ENCODE data around the gene LRRK1.

Gene LRRK1

DNA sequence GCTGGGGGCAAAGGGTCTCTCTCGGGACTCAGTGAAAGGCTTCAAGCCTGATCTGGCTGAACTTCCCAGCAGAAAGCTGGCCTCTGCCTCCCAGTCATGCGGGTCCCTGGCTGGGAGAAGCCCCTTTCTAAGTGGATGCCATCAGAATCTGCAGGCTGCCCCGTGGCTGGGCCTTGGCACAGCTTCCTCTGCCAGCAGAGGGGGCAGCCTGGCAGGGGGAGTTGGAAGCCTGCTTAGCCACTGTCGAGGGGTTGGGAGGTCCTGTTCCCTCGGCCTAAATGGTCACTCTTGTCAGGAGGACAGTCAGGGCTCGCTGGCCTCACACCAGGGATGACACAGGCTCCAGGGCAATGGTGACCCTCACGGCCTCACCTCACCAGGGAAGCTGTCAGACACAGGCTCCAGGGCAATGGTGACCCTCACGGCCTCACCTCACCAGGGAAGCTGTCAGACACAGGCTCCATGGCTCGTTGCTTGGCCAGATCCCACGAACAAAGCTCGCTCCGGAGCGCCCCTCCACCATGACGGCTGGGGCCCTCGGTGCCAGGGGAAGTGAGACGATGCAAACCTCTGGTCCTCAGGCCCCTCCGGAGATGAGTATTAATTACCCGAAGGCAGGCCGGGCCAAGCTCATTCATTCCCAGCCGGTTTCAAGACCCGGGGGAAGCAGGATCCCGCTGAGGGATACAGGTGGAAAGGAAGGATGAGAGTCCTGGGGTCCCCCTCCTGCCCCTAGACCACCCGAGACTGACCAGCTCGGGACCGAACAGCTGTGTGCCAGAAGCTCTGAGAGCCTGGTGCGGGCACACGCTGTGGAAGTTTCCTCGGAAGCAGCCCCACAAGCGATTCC is 181.7 kb downstream of the LRRK1 start:
- no peak overlapping the region for H3K4me3 ChIP-seq (replicated peaks in 1 of 2; ENCODE audit: low read depth in 2 of 2, low read length in 2 of 2)
- TF ChIP-seq, protein P1, sequence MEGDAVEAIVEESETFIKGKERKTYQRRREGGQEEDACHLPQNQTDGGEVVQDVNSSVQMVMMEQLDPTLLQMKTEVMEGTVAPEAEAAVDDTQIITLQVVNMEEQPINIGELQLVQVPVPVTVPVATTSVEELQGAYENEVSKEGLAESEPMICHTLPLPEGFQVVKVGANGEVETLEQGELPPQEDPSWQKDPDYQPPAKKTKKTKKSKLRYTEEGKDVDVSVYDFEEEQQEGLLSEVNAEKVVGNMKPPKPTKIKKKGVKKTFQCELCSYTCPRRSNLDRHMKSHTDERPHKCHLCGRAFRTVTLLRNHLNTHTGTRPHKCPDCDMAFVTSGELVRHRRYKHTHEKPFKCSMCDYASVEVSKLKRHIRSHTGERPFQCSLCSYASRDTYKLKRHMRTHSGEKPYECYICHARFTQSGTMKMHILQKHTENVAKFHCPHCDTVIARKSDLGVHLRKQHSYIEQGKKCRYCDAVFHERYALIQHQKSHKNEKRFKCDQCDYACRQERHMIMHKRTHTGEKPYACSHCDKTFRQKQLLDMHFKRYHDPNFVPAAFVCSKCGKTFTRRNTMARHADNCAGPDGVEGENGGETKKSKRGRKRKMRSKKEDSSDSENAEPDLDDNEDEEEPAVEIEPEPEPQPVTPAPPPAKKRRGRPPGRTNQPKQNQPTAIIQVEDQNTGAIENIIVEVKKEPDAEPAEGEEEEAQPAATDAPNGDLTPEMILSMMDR (IDR thresholded peaks at IDR 0.05; ENCODE audit: low read depth, low read length) = no peak
- DNase-seq (ENCODE audit: low read depth in 2 of 2) = no peak

DNA sequence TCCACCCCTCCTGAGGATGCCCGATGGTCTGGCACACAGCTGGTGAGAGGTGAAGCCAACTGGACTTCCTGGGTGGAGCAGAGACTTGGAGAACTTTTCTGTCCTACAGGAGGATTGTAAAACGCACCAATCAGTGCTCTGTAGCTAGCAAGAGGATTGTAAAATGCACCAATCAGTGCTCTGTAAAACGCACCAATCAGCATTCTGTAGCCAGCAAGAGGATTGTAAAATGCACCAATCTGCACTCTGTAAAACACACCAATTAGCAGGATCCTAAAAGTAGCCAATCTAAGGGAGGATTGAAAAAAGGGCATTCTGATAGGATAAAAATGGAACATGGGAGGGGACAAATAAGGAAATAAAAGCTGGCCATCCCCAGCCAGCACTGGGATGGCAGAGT is 182.5 kb downstream of the LRRK1 start:
- TF ChIP-seq, protein P1 (IDR thresholded peaks at IDR 0.05; ENCODE audit: low read depth, low read length) = no peak
- DNase-seq (ENCODE audit: low read depth in 2 of 2) = no peak
- H3K4me3 ChIP-seq (replicated peaks in 1 of 2; ENCODE audit: low read depth in 2 of 2, low read length in 2 of 2) = no peak overlapping the region

DNA sequence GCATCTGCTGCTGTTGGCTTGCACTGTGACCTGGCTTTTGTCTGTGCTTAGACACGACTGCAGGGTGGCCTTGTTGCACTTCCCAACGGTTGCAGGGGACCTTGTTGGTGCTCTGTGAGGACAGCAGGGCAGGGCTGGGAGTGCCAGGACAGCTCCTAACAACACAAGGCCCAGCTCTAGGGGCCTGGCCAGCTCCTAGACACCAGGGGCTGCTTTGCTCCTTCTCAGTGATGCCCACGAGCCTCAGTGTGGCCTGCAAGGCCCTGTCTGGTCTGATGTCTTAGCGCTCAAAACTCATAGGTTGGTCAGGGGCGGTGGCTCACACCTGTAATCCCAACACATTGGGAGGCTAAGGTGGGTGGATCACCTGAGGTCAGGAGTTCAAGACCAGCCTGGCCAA is 183.6 kb downstream of the LRRK1 start:
- H3K4me3 ChIP-seq (replicated peaks in 1 of 2; ENCODE audit: low read depth in 2 of 2, low read length in 2 of 2) = no peak overlapping the region
- TF ChIP-seq, protein P1 (IDR thresholded peaks at IDR 0.05; ENCODE audit: low read depth, low read length) = no peak
- DNase-seq (ENCODE audit: low read depth in 2 of 2) = no peak

DNA sequence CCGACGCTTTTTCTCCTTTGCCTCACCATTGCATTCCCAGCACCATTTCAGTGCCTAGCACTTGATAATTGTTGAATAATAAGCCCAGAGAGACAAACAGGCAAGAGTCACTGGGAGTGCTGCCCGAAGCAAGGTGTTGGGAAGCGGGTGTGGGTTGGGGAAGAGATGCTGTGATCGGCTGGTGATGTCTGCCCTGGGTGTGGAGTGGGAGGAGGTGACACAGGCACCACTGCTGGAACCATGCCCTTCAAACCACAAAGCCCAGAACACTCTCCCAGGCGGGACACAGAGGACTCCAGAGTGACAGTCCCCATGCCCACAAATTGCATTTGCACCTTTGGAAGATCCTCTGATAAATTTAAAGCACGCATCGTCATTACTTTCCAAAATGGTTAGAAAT is 184.4 kb downstream of the LRRK1 start:
- TF ChIP-seq, protein P1 (IDR thresholded peaks at IDR 0.05; ENCODE audit: low read depth, low read length) = no peak
- no peak for DNase-seq (ENCODE audit: low read depth in 2 of 2)
- no peak overlapping the region for H3K4me3 ChIP-seq (replicated peaks in 1 of 2; ENCODE audit: low read depth in 2 of 2, low read length in 2 of 2)

- no peak overlapping the region for H3K4me3 ChIP-seq (replicated peaks in 1 of 2; ENCODE audit: low read depth in 2 of 2, low read length in 2 of 2)
- TF ChIP-seq, protein P1 (IDR thresholded peaks at IDR 0.05; ENCODE audit: low read depth, low read length) = no peak
- no peak for DNase-seq (ENCODE audit: low read depth in 2 of 2)
These were observed 185.0 kb downstream of the LRRK1 start for GRCh38 chr15:101104141-101104540.

DNA sequence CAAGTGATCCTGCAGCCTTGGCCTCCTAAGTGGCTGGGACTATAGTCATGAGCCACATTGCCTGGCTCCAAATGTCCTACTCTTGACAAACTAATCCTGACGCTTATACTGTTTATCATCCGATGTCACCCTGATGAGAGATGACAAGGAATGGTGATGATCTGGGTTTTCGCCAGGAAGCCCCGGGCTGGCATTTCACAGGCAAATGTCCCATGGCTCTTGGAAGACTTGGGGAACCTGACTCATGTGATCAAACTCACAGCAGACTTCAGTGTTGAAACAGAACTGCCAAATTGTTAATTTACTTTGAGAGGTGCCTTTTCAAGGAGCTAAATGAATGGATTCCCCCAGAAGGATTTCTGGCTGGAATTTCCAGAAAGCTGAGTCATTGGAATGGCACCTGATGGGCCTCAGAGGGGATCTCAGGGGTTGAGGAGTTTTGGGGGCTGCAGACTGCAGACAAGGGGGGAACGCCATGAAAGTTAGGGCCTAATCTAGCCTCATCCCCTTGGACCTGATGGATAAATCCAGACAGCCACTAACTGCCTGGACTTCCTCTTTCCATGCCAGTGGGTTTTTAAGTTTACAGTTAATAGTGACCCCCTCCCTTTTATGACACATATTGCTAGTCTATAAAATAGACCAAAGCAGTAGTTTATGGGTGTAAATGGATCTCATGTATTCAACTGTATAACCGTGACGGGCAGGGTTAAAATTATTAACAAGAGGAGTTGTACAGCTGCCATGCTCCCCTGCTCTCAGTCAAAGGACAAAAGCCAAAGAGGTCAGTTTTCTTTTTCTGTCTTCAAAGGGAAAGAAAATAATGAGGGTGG is 186.1 kb downstream of the LRRK1 start:
- no peak for DNase-seq (ENCODE audit: low read depth in 2 of 2)
- H3K4me3 ChIP-seq (replicated peaks in 1 of 2; ENCODE audit: low read depth in 2 of 2, low read length in 2 of 2) = no peak overlapping the region
- TF ChIP-seq, protein P1 (IDR thresholded peaks at IDR 0.05; ENCODE audit: low read depth, low read length) = no peak
